HG03457 (cell line): Measurements from ENCODE around the gene MEDAG.

Experiments
- ATAC-seq: cut with Tn5 transposase; IDR thresholded peaks from one replicate; pipeline ENCODE4 v1.9.1; 2021; ENCODE audit warnings: moderate number of reproducible peaks; ENCODE audit not compliant: unreplicated experiment

Gene MEDAG

GRCh38 chr13:30872685-30873461 is 33.2 kb upstream of the MEDAG start:
- no peak for ATAC-seq

GRCh38 chr13:30873499-30873898 is 32.6 kb upstream of the MEDAG start:
- no peak for ATAC-seq

- ATAC-seq = no peak
These were observed 32.0 kb upstream of the MEDAG start for GRCh38 chr13:30874111-30874510.

GRCh38 chr13:30874561-30874960 is 31.5 kb upstream of the MEDAG start:
- ATAC-seq = no peak

- ATAC-seq = no peak
These were observed 28.7 kb upstream of the MEDAG start for GRCh38 chr13:30877335-30877734.

DNA sequence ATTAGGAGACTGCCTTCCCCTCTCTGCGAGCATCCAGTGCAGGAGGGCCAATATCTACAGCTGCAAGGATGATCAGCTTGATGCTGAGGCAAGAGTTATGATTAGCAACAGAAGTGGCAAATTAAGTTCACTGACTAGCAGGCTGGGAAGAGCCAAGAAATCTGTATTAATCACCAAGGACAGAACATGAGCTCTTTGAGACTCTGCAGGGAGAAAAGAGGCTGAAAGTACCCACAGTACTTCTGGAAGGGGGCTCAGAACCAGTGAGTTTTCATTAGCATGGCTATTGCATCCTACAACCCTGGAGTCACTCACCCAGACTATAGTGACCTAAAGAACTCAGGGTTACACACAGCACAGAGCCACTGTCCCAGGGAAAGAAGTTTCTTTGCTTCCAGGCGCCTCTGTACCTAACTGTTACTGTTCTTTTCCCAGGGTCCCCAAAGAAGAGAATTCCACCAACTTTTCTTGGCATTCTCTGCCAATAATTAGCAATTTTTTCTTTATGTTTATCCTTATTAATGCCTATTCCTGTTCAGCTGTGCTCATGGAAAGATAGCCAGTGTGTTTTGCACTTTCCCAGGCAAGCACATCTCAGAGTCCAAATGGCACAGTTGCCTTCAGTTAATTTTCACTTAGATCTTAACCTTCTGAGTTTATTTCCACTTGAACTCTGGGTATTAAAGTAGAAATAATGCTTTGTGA is 25.8 kb upstream of the MEDAG start:
- no peak for ATAC-seq

DNA sequence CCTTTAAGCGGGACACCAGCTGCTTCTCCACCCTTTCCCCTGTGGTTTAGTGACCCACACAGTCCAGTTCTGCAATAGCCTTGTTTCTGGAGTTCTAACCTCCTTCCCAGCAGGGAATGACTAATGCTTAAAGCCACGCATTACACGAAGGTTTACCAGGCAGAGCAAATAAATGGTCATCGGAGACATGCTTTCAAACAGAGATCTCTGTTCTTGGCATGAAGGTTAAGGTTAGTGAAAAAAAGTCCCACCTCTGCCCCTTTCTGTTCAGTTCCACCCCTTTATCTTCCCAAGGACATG is 25.3 kb upstream of the MEDAG start:
- no peak for ATAC-seq

DNA sequence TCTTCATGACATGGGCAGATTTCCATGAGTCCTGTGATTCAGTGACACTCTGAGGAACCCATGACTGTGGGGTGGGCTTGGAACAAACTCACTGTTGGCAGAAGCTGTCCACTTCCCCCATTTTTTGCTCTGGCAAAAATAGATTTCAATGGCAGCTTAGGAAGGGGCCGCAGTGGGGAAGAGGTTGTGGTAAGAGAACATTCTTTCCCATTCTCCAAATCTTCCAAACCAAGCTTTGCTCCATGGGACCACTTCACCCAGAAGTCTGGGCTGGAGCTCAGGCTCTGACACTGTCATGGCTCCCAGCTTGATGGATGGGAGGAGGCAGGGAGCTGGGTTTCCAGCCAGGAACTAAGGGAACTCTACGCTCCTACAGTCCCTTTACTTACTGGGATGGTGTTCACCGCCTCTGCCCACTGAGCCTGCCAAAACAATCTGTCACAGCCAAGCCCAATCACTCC is 24.9 kb upstream of the MEDAG start:
- no peak for ATAC-seq

DNA sequence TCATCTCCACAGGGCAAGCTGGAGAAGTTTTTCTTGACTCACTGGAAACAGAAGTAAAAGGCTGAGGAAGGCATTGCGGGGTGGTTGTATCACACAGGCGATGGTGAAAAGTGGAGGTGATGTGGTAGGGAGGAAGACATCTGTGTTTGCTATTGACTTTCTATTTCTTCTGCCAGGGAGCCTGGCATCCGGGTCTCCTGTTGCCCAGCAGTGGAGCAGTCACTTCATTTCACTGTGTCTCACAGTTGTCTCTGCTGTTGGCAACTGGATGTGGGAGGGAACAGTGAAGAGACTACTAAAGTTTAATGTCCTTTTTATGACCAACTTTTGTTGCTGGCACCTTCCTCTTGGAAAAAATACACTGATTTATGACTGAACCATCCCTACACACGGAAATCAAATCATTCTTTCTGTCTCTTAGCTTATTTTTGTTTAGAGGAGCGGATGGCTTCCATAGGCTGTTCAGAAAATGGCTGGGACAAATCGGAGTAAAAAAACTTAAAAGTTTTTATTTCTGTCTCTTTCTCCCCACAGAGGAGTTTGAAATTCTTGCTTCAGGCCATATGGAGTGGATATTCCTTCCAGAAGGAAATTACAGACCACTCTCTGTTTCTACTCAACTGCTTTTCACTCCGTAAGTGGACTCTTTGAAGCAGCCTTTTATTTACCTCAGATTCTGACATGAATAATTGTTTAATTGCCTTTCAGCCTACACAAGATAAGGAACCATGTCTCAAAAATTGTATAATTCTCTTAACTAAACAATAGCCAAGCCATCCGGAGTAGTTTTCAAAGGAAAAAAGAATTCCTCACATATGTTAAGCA is 23.8 kb upstream of the MEDAG start:
- ATAC-seq = no peak

GRCh38 chr13:30882996-30883766 is 22.9 kb upstream of the MEDAG start:
- ATAC-seq = no peak

DNA sequence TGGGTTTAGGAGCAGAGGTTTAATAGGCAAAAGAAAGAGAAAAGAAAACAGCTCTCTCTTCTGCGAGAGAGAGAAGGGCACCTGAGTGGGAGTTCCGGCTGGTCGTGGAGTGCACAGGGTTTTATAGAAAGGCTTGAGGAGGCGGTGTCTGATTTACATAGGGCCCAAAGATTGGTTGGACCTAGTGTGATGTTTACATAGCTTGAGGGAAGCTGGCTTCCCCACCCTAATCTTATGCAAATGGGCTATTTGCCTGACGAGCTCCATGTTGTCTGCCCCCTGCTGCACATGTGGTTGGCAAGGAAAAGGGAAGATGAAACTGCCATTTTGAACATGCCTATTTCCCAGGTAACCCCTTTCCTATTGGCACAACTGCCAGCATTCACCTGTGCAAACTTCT is 21.5 kb upstream of the MEDAG start:
- ATAC-seq = no peak

- no peak for ATAC-seq
These were observed 16.8 kb upstream of the MEDAG start for GRCh38 chr13:30889196-30889690.

- ATAC-seq = no peak
These were observed 13.1 kb upstream of the MEDAG start for GRCh38 chr13:30892966-30893365.

- no peak for ATAC-seq
These were observed 10.3 kb upstream of the MEDAG start for GRCh38 chr13:30895773-30896172.

GRCh38 chr13:30898070-30898469 is 8.0 kb upstream of the MEDAG start:
- no peak for ATAC-seq

GRCh38 chr13:30898678-30899241 is 7.3 kb upstream of the MEDAG start:
- ATAC-seq = no peak

- no peak for ATAC-seq
These were observed 5.6 kb upstream of the MEDAG start for GRCh38 chr13:30900436-30900835.

- ATAC-seq = no peak
These were observed 4.9 kb upstream of the MEDAG start for GRCh38 chr13:30900952-30901749.

DNA sequence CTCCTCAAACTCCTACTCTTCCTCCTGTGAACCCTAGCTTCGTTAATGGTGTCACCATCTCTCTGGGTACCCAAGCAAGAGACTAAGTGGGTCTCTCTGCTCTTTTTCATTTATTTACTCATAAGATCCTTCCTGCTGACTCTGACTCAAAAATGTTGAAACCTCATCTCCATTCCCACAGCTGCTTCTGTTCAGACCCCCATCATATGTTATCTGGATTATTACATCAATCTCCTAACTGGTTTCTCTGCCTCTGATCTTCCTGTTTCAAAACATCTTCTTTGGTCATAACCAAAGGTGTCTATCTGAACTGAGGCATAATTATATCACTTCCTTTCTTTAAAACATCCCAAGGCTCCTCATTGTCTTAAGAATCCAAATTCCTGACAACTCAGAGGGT is 2.0 kb upstream of the MEDAG start:
- ATAC-seq = no peak
